KMS-11 (cell line): ENCODE results near the gene PTPN4.

ENCODE experiments used
- H2AFZ ChIP-seq: fragments of 200-600 bp; sonication (generic); 2 replicates; pipeline ENCODE4 v1.6.1; 2016; ENCODE audit warnings: antibody characterized with exemption, mixed run types, low read depth
- H3K27ac ChIP-seq: fragments of 200-600 bp; sonication (generic); 2 replicates; pipeline ENCODE4 v1.6.1; 2016; ENCODE audit warnings: mild to moderate bottlenecking, mixed run types
- H3K27me3 ChIP-seq: fragments of 200-600 bp; sonication (generic); 2 replicates; pipeline ENCODE4 v1.6.1; 2017; ENCODE audit warnings: mild to moderate bottlenecking, low read depth, mixed run types, moderate library complexity; ENCODE audit not compliant: insufficient read depth
- H3K36me3 ChIP-seq: fragments of 200-600 bp; sonication (generic); 2 replicates; pipeline ENCODE4 v1.6.1; 2017; ENCODE audit warnings: mild to moderate bottlenecking, mixed run types; ENCODE audit not compliant: insufficient read depth
- H3K4me1 ChIP-seq: fragments of 200-600 bp; sonication (generic); 2 replicates; pipeline ENCODE4 v1.6.1; 2016; ENCODE audit warnings: mild to moderate bottlenecking, low read depth, mixed run types; ENCODE audit not compliant: poor library complexity, severe bottlenecking
- H3K4me2 ChIP-seq: fragments of 200-600 bp; sonication (generic); 2 replicates; pipeline ENCODE4 v1.7.0; 2016; ENCODE audit warnings: mild to moderate bottlenecking, mixed run types
- H3K4me3 ChIP-seq: fragments of 200-600 bp; sonication (generic); IDR thresholded peaks from 2 replicates; pipeline ENCODE4 v1.6.1; 2017; ENCODE audit warnings: low read depth, low read length, mixed read lengths; ENCODE audit not compliant: insufficient read depth
- H3K79me2 ChIP-seq: fragments of 200-600 bp; sonication (generic); 2 replicates; pipeline ENCODE4 v1.6.1; 2016; ENCODE audit warnings: low read depth, mixed run types; ENCODE audit not compliant: insufficient read depth
- H3K9ac ChIP-seq: fragments of 200-600 bp; sonication (generic); 2 replicates; pipeline ENCODE4 v1.6.1; 2016; ENCODE audit warnings: mild to moderate bottlenecking, mixed run types
- H4K20me1 ChIP-seq: fragments of 200-600 bp; sonication (generic); 2 replicates; pipeline ENCODE4 v1.6.1; 2016; ENCODE audit warnings: mild to moderate bottlenecking, mixed run types; ENCODE audit not compliant: insufficient read depth
- TF ChIP-seq, protein P1 (sequence below): fragments of 200-600 bp; sonication (generic); conservative IDR thresholded peaks from 2 replicates; pipeline ENCODE4 v1.6.1; 2017; ENCODE audit warnings: low read depth, mild to moderate bottlenecking, antibody characterized with exemption, low read length, moderate library complexity, mixed read lengths

Gene PTPN4

DNA sequence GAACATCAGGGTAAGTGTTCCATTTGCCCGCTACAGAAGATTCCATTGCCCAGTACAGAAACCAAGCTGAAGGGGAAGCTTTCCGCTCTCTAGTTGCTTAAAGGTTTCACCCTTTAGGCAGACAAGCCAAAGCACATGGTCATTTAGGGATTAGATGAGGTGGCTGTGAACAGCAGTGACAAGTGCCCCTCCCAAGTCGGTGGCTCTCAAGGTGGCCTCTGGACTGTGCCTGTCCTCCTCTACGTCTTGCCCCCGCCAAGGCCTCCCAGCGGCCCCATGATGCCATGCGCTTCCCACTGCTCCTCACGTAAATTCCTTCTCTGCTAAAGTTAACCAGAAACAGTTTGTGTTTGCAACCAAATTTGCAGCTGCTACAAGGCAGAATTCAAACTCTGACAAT lies 24.2 kb upstream of the PTPN4 start:
- H3K27ac ChIP-seq = no peak overlapping the region

DNA sequence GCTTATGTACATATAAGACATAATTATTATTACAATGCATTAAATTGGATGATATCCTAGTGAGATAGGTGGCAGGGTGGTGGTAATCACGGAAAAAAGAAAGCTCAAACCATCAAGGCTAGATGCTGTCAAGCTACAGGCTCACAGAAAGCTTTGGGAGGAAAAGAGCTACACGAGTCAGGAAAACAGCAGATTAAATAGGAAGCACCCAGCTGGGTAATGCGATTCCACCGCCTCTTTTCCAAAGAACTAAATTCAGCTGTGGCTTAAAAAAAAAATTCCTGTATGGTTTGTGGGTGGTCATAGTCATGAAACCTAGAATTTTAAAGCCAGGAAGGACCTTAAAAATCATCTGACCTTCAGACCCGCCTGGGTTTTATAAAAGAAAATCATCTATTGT lies 23.7 kb upstream of the PTPN4 start:
- H3K27me3 ChIP-seq = no peaks in the 10 kb centered on the region
- peaks cover 10% of the 10 kb centered on the region for H3K4me1 ChIP-seq
- H3K4me2 ChIP-seq = no peak overlapping the region

More for the DNA sequence above, 24.2 kb upstream of the PTPN4 start:
- no peak overlapping the region for H3K4me3 ChIP-seq
- TF ChIP-seq, protein P1, sequence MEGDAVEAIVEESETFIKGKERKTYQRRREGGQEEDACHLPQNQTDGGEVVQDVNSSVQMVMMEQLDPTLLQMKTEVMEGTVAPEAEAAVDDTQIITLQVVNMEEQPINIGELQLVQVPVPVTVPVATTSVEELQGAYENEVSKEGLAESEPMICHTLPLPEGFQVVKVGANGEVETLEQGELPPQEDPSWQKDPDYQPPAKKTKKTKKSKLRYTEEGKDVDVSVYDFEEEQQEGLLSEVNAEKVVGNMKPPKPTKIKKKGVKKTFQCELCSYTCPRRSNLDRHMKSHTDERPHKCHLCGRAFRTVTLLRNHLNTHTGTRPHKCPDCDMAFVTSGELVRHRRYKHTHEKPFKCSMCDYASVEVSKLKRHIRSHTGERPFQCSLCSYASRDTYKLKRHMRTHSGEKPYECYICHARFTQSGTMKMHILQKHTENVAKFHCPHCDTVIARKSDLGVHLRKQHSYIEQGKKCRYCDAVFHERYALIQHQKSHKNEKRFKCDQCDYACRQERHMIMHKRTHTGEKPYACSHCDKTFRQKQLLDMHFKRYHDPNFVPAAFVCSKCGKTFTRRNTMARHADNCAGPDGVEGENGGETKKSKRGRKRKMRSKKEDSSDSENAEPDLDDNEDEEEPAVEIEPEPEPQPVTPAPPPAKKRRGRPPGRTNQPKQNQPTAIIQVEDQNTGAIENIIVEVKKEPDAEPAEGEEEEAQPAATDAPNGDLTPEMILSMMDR = no peak
- H3K9ac ChIP-seq = no peak overlapping the region
- no peaks in the 10 kb centered on the region for H3K27me3 ChIP-seq
- no peak overlapping the region for H2AFZ ChIP-seq
- peaks cover 10% of the 10 kb centered on the region for H3K4me1 ChIP-seq
- no peak overlapping the region for H3K4me2 ChIP-seq
- no peaks in the 10 kb centered on the region for H3K36me3 ChIP-seq
- H4K20me1 ChIP-seq = no peaks in the 10 kb centered on the region
- H3K79me2 ChIP-seq = no peaks in the 10 kb centered on the region

DNA sequence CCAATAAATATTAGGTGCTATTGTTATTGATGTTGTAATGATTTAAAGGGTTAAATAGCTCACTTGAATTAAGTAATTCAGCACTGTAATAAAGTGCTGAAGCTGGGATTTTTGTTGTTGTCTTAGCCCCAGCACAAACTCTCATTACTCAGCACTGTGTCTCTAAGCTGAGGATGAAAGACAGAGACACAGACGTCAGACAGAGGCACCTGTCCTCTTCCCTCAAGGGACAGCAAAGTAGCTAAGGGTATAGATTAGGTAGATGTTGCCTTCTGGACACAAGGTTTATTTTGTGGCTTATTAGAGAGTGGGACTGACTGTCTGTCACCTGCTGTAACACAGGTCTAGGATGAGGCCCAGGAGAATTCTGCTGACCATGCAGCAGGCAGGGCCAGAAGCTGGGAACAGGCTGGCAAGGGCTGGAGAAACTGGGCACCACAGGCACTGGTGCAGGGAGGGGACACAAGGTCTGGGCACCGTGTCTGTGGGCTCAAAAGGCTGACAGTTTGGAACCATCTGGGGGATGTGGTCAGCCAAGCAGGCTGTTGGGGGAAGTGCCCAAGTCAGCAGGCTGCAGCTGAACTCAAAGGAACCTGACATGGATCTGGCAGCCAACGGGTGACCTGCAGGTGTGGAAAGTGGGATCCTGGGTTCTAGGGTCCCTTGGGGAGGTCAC lies 20.0 kb upstream of the PTPN4 start:
- H3K36me3 ChIP-seq = no peaks in the 10 kb centered on the region
- no peaks in the 10 kb centered on the region for H3K27me3 ChIP-seq
- peaks cover 10% of the 10 kb centered on the region for H3K4me1 ChIP-seq
- peak overlapping the region; percentile 18; the same call in 1 of the 2 replicates for H3K27ac ChIP-seq
- no peaks in the 10 kb centered on the region for H4K20me1 ChIP-seq
- TF ChIP-seq, protein P1 = no peak
- no peak overlapping the region; the same call in 1 of the 2 replicates for H3K9ac ChIP-seq
- H3K4me3 ChIP-seq = no peak overlapping the region
- no peak overlapping the region for H2AFZ ChIP-seq
- no peaks in the 10 kb centered on the region for H3K79me2 ChIP-seq
- H3K4me2 ChIP-seq = 0 out of 2 replicates have a peak overlapping the region, but pooled peaks have one; percentile 17

More for the DNA sequence above, 23.7 kb upstream of the PTPN4 start:
- Histone ChIP-seq H3K9ac (no peak overlapping the region), H3K4me3 (no peak overlapping the region), H3K79me2 (no peaks in the 10 kb centered on the region), H3K36me3 (no peaks in the 10 kb centered on the region), H3K27ac (no peak overlapping the region), H2AFZ (no peak overlapping the region), H4K20me1 (no peaks in the 10 kb centered on the region)
- TF ChIP-seq, protein P1 = no peak

DNA sequence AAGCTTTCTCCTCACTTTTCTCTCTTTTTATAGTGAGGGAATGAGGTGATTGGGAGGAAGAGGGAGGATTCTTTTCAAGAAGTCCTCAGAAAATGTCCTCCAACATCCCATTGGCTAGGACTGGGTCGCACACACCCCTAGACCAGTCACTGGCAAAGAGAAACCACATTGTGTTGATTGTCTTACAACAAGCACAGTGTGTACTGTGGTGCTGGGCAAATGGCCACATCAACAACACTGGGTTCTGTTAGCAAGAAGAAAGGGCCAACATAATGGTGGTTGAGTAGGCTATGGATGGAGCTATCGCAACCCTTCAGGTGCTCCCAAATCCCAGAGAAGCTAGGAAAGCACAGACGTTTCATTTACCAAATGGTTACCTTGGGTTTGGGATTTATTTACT lies 18.7 kb upstream of the PTPN4 start:
- no peaks in the 10 kb centered on the region for H3K79me2 ChIP-seq
- peaks cover 10% of the 10 kb centered on the region for H3K4me1 ChIP-seq
- H3K27me3 ChIP-seq = no peaks in the 10 kb centered on the region
- no peak overlapping the region for H3K9ac ChIP-seq
- H4K20me1 ChIP-seq = no peaks in the 10 kb centered on the region
- H3K36me3 ChIP-seq = no peaks in the 10 kb centered on the region
- TF ChIP-seq, protein P1 = no peak
- no peak overlapping the region for H3K27ac ChIP-seq
- no peak overlapping the region for H2AFZ ChIP-seq
- no peak overlapping the region for H3K4me2 ChIP-seq
- no peak overlapping the region for H3K4me3 ChIP-seq
